Lower leg skin (tissue), 4 donors: ENCODE results near the gene TBC1D12. TPM values are rescaled to one million over a fixed set of nuclear protein-coding genes. Genes with fewer than 3 reads are reported as not detected.

Experiments
- DNase-seq, 2 donors: peaks; one replicate each; pipeline ENCODE4 v3.0.0-alpha.2; 2019; ENCODE audit warnings: low spot score in 2 of 2
- H3K4me3 ChIP-seq: fragments of 200-600 bp; sonication (generic); 2 replicates; pipeline ENCODE4 v1.5.1; 2017; ENCODE audit warnings: mild to moderate bottlenecking, low read depth; ENCODE audit not compliant: poor library complexity, severe bottlenecking
- POLR2A ChIP-seq, 2 donors: fragments of 450-650 bp; IDR thresholded peaks; one replicate each; pipeline ENCODE4 v1.6.1; 2016 to 2017; ENCODE audit warnings: antibody characterized with exemption in 2 of 2, mild to moderate bottlenecking in 1 of 2, moderate library complexity in 1 of 2
- WGBS, 2 donors: methylation state at CpG; one replicate each; pipeline ENCODE4 v1.1.5; 2018; 5-methylcytosine and 5-hydroxymethylcytosine counted together
- intact Hi-C: fragments of 100-400 bp; cut with DNase I; formaldehyde crosslinking; loops from one replicate; pipeline ENCODE4 v1.15.0; 2023; ENCODE audit warnings: low total_unique reads
- total RNA-seq, 4 donors: library from RNA; depleted of rRNA; stranded (reverse); fragments of >200 nt; gene quantifications; one replicate each; pipeline ENCODE4 v1.1.0, GENCODE V29; 2016
- TF ChIP-seq, protein P1 (sequence below), 3 donors: fragments of 450-650 bp; IDR thresholded peaks; one replicate each; pipeline ENCODE4 v1.5.1; 2016; ENCODE audit warnings: antibody characterized with exemption in 3 of 3, mild to moderate bottlenecking in 3 of 3, moderate library complexity in 2 of 3

The TBC1D12 gene
- total RNA-seq, 4 donors from 2014 or later, result 16.3 to 19.1 (median 18.1) TPM

GRCh38 chr10:94571081-94571480 lies 168.7 kb downstream of the TBC1D12 start:
- H3K4me3 ChIP-seq, result no peak overlapping the region
- no peak for TF ChIP-seq POLR2A (IDR thresholded peaks at IDR 0.05)
- TF ChIP-seq, protein P1, sequence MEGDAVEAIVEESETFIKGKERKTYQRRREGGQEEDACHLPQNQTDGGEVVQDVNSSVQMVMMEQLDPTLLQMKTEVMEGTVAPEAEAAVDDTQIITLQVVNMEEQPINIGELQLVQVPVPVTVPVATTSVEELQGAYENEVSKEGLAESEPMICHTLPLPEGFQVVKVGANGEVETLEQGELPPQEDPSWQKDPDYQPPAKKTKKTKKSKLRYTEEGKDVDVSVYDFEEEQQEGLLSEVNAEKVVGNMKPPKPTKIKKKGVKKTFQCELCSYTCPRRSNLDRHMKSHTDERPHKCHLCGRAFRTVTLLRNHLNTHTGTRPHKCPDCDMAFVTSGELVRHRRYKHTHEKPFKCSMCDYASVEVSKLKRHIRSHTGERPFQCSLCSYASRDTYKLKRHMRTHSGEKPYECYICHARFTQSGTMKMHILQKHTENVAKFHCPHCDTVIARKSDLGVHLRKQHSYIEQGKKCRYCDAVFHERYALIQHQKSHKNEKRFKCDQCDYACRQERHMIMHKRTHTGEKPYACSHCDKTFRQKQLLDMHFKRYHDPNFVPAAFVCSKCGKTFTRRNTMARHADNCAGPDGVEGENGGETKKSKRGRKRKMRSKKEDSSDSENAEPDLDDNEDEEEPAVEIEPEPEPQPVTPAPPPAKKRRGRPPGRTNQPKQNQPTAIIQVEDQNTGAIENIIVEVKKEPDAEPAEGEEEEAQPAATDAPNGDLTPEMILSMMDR (IDR thresholded peaks at IDR 0.05), result no peak
- intact Hi-C loops, result no loop called here
- no peak for DNase-seq

GRCh38 chr10:94571528-94571927 lies 169.2 kb downstream of the TBC1D12 start:
- TF ChIP-seq, protein P1 (IDR thresholded peaks at IDR 0.05), result no peak
- no peak for TF ChIP-seq POLR2A (IDR thresholded peaks at IDR 0.05)
- 63 to 76% methylated on average over 3 of the region's 3 CpGs for WGBS, 2 donors
- DNase-seq, result no peak
- H3K4me3 ChIP-seq, result no peak overlapping the region
- intact Hi-C loops, result no loop called here

DNA sequence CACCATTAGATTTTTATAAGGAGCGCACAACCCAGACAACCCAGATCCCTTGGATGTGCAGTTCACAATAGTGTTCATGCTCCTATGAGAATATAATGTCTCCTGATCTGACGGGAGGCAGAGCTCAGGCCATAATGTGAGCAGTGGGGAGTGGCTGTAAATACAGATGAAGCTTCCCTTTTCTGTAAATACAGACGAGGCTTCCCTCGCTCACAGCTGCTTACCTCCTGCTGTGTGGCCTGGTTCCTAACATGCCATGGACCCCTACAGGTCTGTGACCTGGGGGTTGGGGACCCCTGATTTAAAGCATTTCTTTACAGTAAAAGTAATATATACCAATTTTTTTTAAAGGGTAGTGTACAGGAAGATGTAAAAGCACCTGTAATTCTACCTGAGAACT lies 176.4 kb downstream of the TBC1D12 start:
- TF ChIP-seq, protein P1 (IDR thresholded peaks at IDR 0.05), result no peak
- TF ChIP-seq POLR2A (IDR thresholded peaks at IDR 0.05), result no peak
- WGBS, 2 donors, result 88 to 94% methylated on average over 4 of the region's 4 CpGs
- intact Hi-C loops, result no loop called here
- no peak for DNase-seq
- H3K4me3 ChIP-seq, result no peak overlapping the region

DNA sequence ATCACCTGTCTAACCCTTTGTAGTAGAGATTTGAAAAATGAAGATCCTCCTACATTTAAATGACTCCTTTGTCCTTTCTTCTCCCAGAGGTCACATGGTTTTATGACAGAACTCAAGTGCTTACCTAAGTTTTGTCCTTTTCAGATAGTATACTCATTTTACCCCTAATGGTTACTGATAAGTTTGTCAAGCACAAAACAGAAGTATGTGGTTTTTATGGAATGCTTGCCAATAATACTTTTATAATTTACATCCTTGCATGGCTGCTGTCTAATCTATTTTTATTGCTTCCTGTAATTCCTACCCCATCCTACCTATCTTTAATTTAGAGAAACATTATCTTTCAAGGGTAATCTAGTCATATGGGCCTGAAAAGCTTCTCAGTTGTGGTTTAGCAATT lies 180.8 kb downstream of the TBC1D12 start:
- intact Hi-C loops, result no loop called here
- DNase-seq, result no peak
- no peak for TF ChIP-seq POLR2A (IDR thresholded peaks at IDR 0.05)
- TF ChIP-seq, protein P1 (IDR thresholded peaks at IDR 0.05), result no peak
- no peak overlapping the region for H3K4me3 ChIP-seq

Other genes with a start within 250 kb of the TBC1D12 start
- 10 to 100 TPM in 2 of 4 donors, 1 to 10 TPM in 2; 8.7 to 14.2 (median 10.3) TPM for gene NOC3L, start 39.6 kb upstream of the TBC1D12 start, total RNA-seq
- gene HELLS, start 143.2 kb downstream of the TBC1D12 start, total RNA-seq, result 1 to 10 TPM; 6.0 to 9.5 (median 7.4) TPM